Measurements from ENCODE around the gene CREB5.

DNA sequence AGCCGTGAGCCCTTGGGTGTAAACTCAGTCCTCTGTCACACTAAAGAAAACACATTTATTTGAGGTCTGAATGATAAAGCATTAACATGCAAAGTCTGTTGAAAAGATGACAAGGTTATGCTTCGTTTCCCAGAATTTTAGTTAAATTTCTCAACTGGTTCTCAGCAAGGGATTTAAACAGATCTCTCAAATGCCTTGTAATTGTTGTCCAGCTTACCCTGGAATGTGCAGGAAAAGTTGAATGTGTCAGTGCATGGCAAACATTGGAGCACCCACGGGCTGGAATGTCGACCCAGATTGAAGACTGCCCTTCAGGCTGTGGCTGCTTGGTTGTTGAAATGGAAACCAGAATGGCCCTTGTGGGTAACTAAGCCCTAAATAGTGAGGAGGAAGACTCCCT is 354.0 kb downstream of the CREB5 start:
- no peak for TF ChIP-seq SIN3A (IDR thresholded peaks at IDR 0.05; ENCODE audit: borderline replicate concordance, insufficient read depth, low read length)
- no peak for TF ChIP-seq POLR2AphosphoS5 (IDR thresholded peaks at IDR 0.05; ENCODE audit: low read depth, low read length)
